NCI-H2081 (cell line): Measurements from ENCODE around the gene TRIM2.

Experiments used
- DNase-seq, 2 experiments: peaks; one replicate each; lab custom pipeline; 2025; lab: John Stamatoyannopoulos, UW

Gene TRIM2

DNA sequence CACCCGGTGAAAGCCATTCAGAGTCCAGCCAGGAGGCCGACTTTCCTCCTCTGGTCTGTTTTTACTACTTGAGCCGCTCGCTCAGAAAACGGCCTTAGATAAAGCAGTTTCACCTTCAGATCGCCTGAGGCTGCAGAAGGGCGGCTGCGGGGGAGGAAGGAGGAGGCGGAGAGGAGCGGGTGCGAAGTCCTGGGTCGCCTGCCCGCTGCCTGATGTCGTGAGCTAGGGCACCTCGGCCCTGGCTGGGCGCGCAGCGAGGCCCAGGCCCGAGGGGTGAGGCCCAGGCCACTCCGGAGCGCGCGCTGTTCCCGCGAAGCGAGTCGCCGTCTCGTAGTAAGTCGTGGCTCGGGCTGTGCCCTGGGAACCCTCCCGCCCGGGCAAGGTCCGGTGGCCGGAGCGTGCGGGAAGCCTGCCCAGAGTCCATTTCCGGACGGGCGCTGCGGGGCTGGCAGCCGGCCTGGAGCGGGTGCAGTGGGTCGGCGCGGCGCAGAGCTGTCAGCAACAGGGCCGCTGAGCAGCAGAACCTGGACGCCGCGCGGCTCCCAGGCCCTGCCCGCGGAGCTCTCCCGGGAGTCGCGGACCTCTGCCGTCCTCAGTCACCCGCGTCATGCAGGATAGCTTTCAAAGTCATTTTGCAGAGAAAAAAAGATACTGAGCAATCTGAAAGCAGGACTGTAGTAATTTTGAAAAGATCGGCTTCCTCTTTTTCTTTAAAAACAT lies 18.6 kb downstream of the TRIM2 start:
- DNase-seq: peak; percentile 15 to 28

DNA sequence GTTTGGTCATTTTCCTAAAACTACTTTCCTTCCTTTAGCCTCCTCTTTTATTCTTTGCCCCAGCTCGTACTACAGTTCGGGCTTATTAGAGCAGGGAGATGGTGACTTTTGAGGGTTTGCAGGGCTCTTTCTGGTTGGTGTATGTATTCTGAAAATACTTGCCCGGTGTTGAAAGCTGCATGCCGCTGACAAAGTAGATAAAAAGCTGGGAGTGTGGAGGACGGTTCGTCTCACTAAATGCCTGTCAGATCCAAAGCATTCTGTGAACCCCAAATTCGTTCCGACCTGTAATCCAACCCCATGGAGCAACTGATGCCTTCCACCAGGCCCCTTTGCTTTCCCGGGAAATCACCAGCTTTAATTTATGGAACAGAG lies 19.2 kb downstream of the TRIM2 start:
- no peak for DNase-seq

DNA sequence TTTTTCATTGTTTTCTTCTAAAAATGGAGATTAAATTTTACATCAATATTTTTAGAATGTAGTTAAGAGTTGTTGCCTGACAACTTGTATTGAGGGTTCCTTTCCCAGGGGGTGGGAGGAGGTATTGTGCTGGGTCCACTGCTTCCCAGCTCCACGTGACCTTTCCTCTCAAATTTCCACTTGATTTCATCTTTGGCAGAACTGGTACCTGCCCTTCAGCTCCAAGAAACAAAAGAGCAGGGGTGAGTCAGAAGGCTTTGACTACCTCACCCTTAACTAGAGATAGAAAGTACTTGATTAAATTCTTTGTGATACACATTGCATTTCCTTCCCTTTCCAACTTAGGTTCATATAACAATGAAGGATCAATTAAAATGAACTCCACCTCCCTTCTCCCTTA lies 19.7 kb downstream of the TRIM2 start:
- no peak for DNase-seq

DNA sequence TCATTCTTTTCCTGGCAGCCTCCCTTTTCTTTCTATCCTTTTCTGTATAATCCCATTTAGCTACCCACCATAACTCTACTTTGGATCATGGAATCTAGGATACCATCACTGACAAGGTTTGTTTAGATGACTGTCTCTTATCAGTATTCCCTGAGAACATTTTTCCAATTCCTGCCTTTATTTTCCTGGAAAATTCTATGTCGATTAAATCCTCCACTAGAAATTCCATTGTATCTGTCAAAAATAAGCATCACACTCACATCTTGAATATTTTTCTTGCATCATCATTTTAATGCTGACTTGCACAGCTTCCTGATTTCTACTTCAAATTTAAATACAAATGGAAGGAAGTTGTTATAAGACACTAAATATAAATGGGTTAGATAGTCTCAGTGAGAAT lies 20.2 kb downstream of the TRIM2 start:
- no peak for DNase-seq

DNA sequence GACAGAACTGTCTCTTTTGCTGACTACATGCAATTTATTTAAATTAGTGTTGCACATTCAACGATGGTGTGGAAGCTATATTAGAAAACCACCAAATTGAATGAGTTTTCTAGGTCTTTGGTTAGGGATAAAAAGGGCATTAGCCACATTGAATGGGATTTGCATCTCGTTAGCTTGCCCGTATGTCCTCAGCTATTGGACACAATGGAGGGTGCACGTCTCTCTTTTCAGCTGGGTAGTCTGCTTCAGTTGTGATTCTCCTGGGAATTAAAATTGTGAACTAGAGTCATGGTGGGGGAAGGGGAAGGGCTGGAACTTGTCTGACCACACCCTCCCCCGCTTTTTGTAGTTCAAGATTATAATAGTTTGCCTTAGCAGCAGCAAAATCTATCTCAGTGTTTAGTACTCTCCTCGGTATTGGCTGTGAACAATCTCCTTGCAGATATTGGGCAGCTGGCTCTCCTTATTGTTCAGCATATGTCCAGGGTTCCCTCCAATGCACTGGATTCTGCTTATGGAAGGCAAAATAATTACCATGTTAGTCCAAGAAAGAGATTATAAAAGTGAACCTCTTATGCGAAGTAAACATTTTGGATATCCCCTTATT lies 23.3 kb downstream of the TRIM2 start:
- DNase-seq: no peak

DNA sequence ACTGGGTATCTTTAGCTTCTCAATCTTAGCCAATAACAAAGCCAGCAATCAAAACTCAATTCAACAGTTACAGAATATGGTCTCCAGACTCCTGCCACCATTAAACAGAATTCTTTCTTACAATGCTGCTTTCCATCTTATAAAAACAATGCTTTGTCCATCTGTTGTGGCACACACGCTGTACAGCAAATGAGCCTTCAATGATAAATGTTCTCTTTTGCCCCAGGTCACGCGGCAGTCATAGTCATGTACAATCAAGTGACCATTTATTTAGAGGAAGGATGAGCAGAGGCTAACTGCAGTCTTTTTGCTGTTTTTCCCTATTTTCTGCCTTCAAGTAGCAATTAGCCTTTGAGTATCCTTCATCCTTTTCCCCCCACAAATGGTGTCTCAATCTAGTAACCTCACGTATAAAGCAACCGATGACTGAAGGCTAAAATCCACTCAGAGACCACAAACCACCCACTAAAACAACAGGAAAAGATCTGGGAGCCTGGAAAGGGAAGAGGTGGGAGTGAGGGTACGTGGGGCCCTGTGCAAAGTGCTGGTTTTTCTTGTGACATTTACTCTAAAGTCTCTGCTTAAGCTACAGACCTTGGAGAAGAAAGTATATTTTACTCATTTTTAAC lies 24.4 kb downstream of the TRIM2 start:
- DNase-seq: no peak

DNA sequence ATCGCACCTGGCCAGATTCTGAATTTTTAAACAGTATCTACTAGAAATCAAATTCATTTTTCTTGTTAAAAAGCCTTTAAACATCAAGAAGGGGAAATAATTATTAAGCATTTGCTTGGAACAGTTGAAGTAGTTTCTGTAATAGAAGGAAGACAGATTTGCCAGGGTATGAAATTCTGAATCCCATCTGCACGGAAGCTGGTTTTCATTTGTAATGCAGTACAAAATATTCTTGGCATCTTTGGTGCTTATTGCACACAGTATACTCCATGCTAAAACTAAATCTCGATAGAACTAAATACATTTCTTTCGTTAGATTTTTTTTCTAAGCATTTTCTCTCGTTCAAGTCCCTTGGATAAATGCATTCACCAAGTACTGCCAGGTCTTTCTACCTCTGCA lies 25.3 kb downstream of the TRIM2 start:
- DNase-seq: no peak

DNA sequence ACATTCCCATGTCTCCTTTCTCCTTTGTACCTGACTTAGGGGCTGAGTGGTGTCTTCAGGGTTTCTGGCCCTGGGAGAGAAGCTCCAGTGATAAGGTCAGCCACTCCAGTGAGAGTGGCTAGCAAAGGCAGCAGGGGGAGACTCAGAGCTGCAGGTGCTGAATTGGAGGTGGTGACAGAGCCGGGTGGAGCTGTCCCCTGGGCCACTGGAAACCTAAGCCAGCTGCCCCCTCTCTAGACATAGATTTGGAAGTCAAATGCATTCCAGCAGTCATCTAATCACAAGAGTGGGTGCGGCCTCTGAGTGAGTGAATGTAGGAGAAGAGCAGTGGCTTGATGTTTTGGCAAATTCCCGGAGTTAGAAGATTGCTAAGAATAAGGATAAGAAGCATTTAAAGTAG lies 28.5 kb downstream of the TRIM2 start:
- DNase-seq: no peak

DNA sequence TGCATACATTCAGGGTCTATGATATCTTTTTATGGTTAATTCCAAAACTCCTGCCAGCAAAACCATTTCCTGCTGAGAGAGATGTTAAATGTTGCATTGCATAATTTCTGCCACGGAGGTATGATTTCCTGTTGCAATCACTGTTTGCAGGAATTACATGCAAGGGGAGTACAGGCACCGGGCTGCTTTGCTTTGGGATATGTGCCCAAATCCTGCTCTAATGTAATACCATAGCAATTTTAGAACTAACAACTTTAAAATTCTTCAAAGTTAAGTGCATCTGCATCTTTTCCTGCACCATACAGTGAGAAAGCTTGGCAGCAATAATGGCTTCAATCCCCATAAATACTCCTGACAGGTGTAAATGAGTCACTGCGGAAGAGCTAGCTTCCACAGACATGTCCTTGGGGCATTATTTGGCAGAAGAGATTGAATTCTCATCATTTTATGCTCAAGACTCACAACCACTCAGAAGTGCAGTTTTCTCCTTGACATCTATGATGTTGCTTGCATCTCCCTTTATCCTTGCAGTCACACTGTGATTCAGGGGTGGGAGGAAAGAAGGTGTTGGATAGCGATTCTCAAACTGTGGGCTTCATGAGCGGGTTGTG lies 29.6 kb downstream of the TRIM2 start:
- DNase-seq: peak in 1 of 2 experiments; percentile 41

DNA sequence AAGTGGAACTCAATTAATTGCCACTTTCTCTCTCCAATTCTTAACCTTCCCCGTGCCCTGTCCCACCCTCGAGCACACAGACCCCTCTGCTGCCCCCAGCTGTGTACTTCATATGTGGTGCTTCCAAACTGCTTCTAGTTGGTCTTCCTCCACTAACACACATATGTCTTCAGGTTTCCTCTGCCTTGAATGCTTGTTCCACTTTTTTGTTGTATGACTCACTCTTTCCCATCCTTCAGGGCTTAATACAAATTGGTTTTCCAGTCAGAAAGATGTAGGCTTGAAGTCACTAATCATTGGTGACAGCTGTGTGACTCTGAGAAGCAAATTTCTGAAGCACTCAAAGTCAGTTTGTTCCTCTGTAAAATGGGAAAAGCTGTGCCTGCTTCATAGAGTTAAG lies 30.6 kb downstream of the TRIM2 start:
- no peak for DNase-seq

DNA sequence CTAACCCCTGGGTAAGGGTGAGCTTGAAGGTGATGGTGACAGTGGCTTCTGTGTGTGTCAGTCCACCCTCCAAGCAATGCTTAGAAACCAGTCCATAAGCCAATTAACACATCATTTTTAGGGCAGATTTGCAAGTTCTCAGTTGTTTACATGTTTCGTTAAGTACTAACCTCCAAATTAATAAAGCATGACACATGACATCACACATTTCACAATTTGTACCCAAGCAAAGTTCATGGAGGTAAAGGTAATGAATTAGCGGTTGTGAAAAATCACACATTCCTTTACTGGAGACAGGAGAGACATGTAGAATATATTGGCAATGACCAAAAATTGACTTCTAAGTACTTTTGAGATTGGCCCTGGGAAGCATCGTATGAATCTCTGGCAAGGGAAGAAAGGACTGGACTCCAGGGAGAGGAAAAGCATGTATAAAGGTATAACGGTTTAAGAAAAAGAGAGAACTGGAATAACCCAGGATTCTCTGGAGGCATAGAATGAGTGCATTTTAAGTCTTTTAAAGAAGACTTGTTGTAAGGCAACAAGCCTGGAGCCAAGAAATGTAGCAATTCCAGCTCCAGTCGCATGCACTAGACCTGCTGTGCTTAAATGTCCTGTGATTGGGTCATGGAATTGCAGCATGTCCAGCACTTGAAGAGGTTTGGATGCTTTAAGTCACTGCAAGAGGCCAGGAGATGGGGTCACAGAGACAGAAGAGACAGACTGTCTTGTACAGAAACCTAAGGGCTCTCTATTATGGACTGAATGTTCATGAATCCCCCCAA lies 34.1 kb downstream of the TRIM2 start:
- no peak for DNase-seq

DNA sequence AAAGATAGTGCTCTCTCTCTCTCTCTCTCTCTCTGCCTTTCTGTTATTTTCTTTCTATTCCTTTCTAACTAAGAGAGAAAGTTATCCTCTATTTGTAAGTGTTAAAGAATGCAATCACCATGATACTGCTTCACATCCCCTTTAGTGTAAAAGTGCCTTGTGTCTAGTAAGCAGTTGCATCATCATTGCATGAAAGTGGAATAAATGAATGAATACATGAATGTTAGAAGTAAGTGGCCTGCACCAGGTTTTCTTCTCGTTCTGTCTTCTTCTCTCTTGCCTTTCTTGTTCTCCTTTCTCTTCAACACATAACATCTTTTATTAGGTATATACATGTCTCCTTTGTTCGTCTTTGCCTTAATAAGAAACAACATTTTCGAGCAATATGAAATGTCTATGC lies 35.2 kb downstream of the TRIM2 start:
- no peak for DNase-seq

DNA sequence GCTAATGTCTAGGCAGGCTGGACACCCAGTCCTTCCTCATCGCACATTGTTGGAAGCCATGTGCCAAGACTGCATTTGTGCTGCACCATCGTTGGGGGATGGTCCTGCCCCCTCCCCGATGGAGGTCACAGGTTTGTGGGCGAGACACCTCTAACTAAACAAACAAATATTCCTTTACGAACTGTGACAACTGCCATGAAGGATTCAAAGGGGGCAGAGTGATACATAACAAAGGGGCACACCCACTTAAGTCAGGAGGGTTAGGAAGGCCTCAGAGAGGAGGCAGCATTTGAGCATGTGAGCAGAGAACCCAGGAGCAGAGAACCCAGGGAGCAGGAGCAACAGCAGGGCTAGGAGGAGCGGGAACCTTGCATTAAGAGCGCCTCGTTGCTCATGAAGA lies 37.1 kb downstream of the TRIM2 start:
- no peak for DNase-seq

DNA sequence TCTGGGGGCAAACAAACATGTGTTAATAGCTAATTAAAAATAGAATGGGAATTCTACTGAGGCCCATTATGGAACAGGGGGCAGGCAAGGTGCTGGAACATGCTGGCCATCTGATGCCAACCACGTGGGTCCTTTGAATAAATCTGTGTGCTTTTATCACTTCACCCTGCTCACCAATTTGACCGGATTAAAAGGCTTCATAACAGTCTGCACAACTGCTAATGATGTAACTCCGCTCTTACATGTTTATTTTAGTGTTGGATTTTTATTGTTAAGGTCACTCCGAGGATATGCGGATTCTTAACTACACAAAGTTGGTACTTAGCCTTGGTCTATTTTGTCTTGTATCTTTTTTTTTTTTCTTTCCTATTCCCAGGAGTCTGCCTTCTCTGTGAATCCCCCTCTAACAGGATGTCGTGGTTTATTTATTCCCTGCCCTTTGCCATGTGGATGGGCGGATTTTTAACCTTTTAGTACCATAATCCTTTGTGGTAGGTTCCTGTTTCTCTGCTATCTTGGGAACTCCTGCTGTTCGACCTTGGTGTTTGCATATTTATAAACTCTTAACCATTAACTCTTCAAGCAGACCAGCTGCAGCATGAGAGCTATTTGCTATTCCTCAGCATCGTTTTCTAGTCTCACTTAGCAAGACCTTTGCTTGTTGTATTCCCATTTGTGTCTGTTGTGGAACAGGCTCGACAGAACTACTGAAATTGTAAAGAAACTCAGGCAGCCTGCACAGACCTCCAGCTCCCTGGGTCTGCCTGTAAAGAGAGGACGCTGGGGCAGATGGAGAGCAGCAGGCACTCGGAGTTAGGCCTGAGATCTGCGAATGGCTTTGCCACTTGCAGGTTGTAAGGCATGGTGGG lies 38.0 kb downstream of the TRIM2 start:
- DNase-seq: no peak

DNA sequence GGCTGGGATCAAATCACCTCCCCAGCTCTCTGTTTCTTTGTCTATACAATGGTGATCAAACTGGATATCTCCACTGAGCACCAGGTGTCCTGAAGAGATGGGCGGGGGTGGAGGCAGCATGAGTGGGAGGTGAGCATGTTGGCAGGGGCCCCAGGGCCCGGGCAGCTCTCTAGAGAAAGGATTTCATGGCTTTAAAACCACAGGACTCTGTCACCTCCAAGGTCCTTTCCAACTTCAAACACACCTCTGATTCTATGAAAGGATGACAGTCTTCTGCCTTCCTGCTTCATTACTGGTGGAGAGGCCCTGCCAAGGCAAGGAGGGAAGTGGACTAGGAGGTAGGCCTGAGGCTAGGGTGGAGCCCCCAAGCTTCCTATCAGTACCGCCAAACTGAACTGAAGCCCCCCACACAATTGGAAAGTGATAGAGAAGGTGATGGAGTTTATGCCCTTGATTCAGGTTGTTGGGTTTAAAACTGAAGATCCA lies 38.6 kb downstream of the TRIM2 start:
- no peak for DNase-seq

DNA sequence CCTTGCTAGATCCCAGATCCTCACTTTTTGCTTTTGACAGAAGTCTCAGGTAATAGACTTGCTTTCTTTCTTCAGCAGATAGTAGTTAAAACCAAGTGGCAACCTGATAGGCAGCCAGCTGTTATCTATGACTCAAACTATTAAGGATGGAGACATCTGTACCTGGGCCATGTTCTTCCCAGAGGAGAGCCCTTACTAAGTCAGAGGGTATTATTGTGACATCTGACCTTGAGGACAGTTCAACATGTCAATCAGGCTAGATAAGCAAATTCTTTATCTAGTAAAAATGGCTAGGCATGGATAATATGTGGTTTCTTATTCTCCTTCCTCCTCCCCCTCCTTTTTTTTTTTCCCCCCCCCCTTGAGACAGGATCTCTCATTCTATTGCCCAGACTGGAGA lies 39.2 kb downstream of the TRIM2 start:
- no peak for DNase-seq

DNA sequence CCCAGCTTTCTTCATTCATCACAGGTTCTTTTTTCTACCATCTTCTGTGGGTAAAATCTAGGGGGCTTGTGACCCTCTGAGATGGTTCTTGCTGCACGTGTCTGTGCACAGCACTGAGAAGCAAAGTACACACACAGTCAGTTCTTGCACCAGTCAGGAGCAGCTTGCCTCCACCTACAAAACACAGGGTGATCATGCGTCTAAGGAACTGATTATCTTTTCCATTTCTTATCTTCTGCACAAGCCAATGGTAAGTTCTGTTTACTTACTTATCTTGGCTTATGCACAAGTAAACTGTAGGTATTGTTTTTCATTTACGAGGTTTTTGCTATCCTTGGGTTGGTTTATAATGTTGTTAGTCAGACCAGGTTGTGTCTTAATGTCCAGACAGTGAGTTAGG lies 40.7 kb downstream of the TRIM2 start:
- DNase-seq: no peak

DNA sequence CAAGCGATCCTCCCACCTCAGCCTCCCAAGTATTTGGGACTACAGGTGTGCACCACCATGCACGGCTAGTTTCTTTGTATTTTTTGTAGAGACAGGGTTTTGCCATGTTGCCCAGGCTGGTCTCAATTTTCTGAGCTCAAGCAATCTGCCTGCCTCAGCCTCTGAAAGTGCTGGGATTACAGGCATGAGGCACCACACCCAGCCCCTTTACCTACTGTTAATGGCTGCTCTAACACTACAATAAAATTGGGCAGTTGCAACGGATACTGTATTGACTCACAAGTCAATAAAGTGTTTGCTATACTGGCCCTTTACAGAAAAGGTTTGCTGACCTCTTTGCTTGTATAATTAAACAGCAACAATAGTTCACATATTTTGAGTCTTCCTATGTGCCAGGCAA lies 41.5 kb downstream of the TRIM2 start:
- DNase-seq: no peak

DNA sequence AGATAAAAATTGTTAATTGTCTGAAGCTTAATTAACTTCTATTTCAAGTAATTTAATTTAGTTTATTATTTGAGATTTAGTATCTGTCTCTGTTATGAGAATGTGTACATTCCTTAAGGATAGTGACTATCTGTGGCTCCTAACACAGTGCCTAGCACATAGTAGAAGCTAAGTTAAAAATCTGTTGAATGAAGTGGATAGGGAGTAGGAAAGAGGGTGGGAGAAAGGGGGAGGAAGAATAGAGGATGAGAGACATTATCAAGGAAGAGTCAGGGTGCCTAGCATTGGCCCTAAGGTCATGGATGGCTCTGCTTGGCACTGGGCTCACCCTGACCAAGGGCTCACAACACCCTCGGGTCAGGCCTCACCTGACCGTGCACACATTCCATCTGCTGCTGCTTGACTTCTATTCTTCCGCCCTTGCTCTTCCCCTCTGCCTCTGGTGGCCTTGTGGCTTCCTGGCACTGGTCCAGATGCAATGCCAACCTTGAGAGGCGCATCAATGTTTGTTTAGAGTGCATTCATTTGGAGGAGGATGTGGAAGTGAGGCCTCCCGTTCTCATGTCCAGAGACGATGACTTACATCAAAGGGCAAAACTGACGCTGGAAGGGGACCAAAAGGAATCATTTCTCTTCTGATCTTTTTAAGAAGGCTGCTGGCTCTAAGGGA lies 42.3 kb downstream of the TRIM2 start:
- DNase-seq: no peak

DNA sequence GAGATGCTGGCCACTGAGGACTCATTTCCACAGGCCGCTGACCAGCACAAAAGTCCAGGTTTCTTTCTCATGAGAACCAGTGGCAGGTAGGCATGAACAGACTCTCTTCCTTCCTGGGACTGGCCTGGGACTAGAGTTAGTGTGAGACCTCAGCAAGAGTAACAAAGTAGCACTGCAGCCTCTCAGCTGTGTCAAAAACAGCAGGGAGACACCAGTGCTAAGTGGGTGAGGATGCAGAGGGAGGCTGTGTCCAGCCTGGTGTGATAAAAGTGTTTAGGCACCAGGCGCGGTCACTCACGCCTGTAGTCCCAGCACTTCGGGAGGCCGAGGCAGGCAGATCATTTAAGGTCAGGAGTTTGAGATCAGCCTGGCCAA lies 42.9 kb downstream of the TRIM2 start:
- no peak for DNase-seq
